Neutrophil (primary cell): ENCODE measurements around the gene CUTA.
"Not testable (repeated sequence)": the region's sequence is repeated elsewhere in the genome, so short reads cannot be mapped to it uniquely, and the experiment has no call there.

Experiments
- H3K27ac ChIP-seq: fragments of 200-600 bp; sonication (generic); 2 replicates; pipeline ENCODE4 v1.5.1; 2016; ENCODE audit warnings: mild to moderate bottlenecking, moderate library complexity
- H3K27me3 ChIP-seq: fragments of 200-600 bp; sonication (generic); 2 replicates; pipeline ENCODE4 v1.6.0; 2016; ENCODE audit warnings: mild to moderate bottlenecking
- H3K36me3 ChIP-seq: fragments of 200-600 bp; sonication (generic); 2 replicates; pipeline ENCODE4 v1.5.1; 2017
- H3K4me1 ChIP-seq, 2 experiments: fragments of 200-600 bp in 1 of 2; sonication (generic) in 1 of 2; 1 replicate in 1 of 2; 2 replicates in 1 of 2; pipeline versions ENCODE4 v1.5.1 to v1.6.1; 2013 to 2016; ENCODE audit warnings: low read depth in 1 of 2, low read length in 1 of 2, mild to moderate bottlenecking in 1 of 2, moderate library complexity in 1 of 2; ENCODE audit not compliant: control insufficient read depth in 1 of 2, insufficient read depth in 1 of 2
- H3K4me3 ChIP-seq, 2 experiments: fragments of 200-600 bp in 1 of 2; sonication (generic) in 1 of 2; 1 replicate in 1 of 2; 2 replicates in 1 of 2; pipeline ENCODE4 v1.5.1; 2013 to 2016; ENCODE audit warnings: low read depth in 1 of 2, low read length in 1 of 2, mild to moderate bottlenecking in 1 of 2, moderate library complexity in 1 of 2
- H3K9me3 ChIP-seq: fragments of 200-600 bp; sonication (generic); 2 replicates; pipeline ENCODE4 v1.5.1; 2016
- CTCF ChIP-seq: fragments of 200-600 bp; sonication (generic); IDR thresholded peaks from 2 replicates; pipeline ENCODE4 v1.5.1; 2016; ENCODE audit warnings: antibody characterized with exemption

CUTA gene

GRCh38 chr6:33383427-33384185 lies 34.3 kb downstream of the CUTA start:
- H3K27me3 ChIP-seq: no peaks in the 10 kb centered on the region
- H3K9me3 ChIP-seq: no peaks in the 10 kb centered on the region
- no peak for TF ChIP-seq CTCF
- H3K36me3 ChIP-seq: no peaks in the 10 kb centered on the region
- H3K4me3 ChIP-seq: no peak overlapping the region
- H3K4me1 ChIP-seq: no peaks in the 10 kb centered on the region
- H3K27ac ChIP-seq: no peak overlapping the region

GRCh38 chr6:33380272-33380981 lies 37.5 kb downstream of the CUTA start:
- Histone ChIP-seq H3K36me3 (no peaks in the 10 kb centered on the region), H3K27me3 (no peaks in the 10 kb centered on the region), H3K4me1 (peaks cover 6% of the 10 kb centered on the region in 2 experiments), H3K4me3 (no peak overlapping the region), H3K9me3 (no peaks in the 10 kb centered on the region), H3K27ac (no peak overlapping the region)
- no peak for TF ChIP-seq CTCF

DNA sequence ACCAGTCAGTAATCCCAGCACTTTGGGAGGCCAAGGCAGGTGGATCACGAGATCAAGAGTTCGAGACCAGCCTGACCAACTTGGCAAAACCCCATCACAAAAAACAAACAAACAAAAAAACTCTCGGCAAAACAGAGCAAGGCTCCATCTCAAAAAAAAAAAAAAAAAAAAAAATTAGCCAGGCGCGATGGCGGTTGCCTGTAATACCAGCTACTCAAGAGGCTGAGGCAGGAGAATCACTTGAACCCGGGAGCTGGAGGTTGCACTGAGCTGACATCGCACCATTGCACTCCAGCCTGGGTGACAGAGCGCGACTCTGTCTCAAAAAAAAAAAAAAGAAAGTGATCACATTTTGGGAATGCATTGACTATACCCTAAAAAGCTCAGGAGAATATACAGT lies 38.7 kb downstream of the CUTA start:
- H3K27me3 ChIP-seq, H3K4me3 ChIP-seq, H3K9me3 ChIP-seq, H3K36me3 ChIP-seq, H3K27ac ChIP-seq: not testable (repeated sequence)
- H3K4me1 ChIP-seq: peaks cover 17 to 18% of the 10 kb centered on the region in 2 experiments

GRCh38 chr6:33377171-33377570 lies 40.7 kb downstream of the CUTA start:
- TF ChIP-seq CTCF: no peak
- Histone ChIP-seq H3K27ac (no peak overlapping the region), H3K4me3 (no peak overlapping the region), H3K36me3 (no peaks in the 10 kb centered on the region), H3K4me1 (peaks cover 29 to 32% of the 10 kb centered on the region in 2 experiments), H3K9me3 (no peaks in the 10 kb centered on the region), H3K27me3 (no peaks in the 10 kb centered on the region)

GRCh38 chr6:33375143-33375671 lies 42.7 kb downstream of the CUTA start:
- no peaks in the 10 kb centered on the region for H3K9me3 ChIP-seq
- H3K27me3 ChIP-seq: no peaks in the 10 kb centered on the region
- no peak for TF ChIP-seq CTCF
- no peaks in the 10 kb centered on the region for H3K36me3 ChIP-seq
- H3K27ac ChIP-seq: peak overlapping the region; percentile 53
- H3K4me1 ChIP-seq: peaks cover 29 to 32% of the 10 kb centered on the region in 2 experiments
- peak overlapping the region; percentile 17 to 31 for H3K4me3 ChIP-seq
